Measurements from ENCODE around the gene POMT1.

POMT1 gene

DNA sequence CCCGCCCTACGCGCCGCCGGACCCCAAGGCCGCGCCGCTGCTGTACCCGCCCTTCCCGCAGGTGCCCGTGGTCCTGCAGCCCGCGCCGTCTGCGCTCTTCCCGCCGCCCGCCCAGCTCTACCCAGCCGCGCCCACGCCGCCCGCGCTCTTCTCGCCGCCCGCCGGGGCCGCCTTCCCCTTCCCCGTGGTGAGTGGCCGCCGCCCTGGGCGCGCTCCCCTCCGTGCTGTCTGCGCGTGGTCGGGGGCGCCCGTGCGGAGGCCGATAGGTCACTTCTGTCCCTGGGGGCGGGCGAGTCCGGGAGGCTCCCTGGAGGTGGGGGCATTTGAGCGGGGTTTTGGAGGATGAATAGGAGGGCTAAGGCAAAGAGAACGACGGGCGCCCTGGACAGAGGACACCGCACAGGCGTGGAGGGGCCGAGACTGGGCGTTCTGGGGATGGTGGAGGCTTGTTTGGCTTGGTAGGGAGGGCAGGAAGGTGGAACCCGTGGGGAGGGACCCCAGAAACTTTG, 52.2 kb downstream of the POMT1 start:
- no peak for TF ChIP-seq ZNF274 (IDR thresholded peaks at IDR 0.05; ENCODE audit: low read depth, low read length)
- H3K4me3 ChIP-seq (ENCODE audit: low read length): no peak overlapping the region

GRCh38 chr9:131555841-131556673, 53.3 kb downstream of the POMT1 start:
- TF ChIP-seq ZNF274 (IDR thresholded peaks at IDR 0.05; ENCODE audit: low read depth, low read length): no peak
- no peak overlapping the region for H3K4me3 ChIP-seq (ENCODE audit: low read length)

DNA sequence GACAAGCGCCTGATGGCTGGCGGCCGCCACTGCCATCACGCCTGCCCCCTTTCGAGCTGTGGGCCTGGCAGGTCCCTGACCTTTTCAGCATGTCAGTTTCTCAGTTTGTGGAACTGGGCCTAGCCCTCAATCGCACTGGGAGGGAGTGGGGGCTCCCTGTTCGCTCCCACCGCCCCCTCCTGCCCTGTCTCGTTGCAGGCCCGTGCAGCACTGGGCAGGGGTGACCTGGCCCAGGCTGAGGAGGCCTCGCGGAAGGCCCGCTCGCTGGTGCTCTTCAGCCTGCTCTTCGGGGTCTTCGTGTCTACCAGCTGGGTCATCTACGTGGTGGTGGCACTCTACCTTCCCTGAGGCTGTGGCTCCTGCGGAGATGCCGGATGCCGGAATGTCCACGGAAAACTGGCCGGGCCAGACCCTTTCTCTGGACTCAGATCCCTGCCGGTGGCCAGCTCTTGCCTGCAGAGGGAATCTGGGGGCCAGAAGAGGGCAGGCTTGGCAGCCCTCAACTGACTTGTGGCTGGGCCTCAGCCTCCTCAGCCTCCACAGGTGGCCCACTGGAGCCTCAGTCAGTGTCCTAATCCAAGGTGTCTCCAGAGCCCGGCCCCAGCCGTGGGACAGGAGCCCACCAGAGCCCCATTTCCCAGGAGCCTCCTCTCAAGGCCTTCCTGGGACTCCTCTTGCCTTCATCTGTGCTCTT, 55.3 kb downstream of the POMT1 start:
- H3K4me3 ChIP-seq (ENCODE audit: low read length): no peak overlapping the region
- TF ChIP-seq ZNF274 (IDR thresholded peaks at IDR 0.05; ENCODE audit: low read depth, low read length): no peak

DNA sequence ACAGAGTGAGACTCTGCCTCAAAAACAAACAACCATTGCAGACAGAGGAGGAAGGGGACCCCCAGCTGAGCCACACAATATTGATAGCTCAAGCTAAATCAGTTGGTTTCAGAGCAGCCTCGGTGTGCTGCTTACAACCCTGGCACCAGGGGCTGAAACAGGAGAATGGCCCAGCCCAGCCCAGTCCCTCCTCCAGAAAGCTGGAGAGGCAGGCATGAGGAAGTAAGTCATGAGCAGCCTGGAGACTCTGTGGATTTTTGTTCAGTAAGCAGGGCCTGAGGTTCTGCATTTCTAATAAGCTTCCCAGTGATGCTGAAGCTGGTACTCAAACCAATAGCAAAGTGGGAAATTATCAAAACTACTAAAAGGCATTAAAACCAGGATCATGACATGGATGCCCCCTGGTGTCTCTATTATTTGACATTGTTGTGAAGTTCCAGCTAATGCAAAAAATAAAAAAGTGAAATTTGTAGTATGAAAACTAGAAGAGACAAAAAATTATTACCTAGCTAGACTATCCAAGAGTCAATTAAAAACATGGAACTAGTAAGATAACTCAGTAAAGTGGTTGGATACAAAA, 56.8 kb downstream of the POMT1 start:
- no peak for TF ChIP-seq ZNF274 (IDR thresholded peaks at IDR 0.05; ENCODE audit: low read depth, low read length)
- no peak overlapping the region for H3K4me3 ChIP-seq (ENCODE audit: low read length)

DNA sequence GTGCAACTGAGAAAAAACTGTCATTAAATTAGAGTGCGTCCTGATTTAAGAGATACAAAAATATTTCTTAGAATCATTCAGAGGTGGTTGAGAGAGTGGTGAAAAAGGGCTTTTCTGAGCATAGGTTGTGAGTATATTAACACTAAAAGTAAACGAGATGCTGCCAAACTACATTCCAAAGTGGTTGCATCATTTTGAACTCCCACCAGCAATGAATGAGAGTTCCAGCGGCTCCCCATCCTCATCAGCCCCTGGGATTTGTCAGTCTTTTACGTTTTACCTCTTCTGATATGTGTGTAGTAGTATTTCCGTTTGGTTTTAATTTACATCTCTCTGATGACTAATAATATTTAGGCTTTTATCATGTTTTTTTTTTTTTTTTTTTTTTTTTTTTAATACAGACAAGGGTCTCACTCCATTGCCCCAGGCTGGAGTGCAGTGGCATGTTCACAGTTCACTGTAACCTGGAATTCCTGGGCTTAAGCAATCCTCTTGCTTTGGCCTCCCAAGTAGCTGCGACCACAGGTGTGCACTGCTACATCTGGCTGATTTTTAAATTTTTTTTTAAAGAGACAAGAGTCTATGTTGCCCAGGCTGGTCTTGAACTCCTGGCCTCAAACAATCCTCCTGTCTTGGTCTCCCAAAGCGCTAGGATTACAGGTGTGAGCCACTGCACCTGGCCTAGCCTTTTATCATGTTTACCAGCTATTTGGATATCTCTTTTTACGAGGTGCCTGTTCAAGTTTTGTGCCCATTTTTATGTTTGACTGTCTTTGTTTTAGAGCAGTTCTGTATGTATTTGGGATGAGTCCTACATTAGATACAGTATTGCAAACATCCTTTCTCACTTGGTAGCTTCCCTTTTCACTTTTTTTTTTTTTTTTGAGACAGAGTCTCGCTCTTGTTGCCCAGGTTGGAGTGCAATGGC, 59.6 kb downstream of the POMT1 start:
- no peak overlapping the region for H3K4me3 ChIP-seq (ENCODE audit: low read length)
- TF ChIP-seq ZNF274 (IDR thresholded peaks at IDR 0.05; ENCODE audit: low read depth, low read length): no peak

DNA sequence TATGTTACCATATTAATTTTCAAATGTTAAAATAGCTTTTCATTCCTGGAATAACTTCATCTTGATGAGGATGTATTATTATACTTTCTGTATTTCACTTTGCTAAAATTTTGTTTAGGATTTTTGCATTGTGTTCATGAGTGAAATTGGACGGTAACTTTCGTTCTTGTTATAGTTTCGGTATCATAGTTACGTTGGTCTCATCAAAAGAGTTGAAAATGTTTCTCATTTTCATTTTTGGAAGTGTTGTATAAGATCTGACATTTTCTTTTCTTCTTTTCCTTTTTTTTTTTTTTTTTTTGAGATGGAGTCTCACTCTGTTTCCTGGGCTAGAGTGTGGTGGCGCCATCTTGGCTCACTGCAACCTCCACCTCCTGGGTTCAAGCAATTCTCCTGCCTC, 62.7 kb downstream of the POMT1 start:
- TF ChIP-seq ZNF274 (IDR thresholded peaks at IDR 0.05; ENCODE audit: low read depth, low read length): no peak
- H3K4me3 ChIP-seq (ENCODE audit: low read length): no peak overlapping the region

DNA sequence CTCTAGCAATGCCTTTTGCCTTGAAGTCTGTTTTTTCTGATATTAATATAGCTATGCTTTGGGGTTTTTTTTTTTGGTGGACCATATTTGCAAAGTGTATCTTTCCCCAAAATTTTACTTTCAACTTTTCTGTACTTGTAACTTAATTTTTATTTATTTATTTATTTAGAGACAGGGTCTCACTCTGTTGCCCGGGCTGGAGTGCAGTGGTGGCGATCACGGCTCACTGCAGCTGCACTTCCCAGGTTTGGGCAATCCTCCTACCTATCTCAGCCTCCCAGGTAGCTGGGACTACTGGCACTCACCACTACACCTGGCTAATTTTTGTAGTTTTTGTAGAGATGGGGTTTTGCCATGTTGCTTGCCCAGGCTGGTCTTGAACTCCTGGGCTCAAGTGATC, 63.4 kb downstream of the POMT1 start:
- no peak for TF ChIP-seq ZNF274 (IDR thresholded peaks at IDR 0.05; ENCODE audit: low read depth, low read length)
- no peak overlapping the region for H3K4me3 ChIP-seq (ENCODE audit: low read length)

GRCh38 chr9:131567910-131568309, 65.2 kb downstream of the POMT1 start:
- no peak for TF ChIP-seq ZNF274 (IDR thresholded peaks at IDR 0.05; ENCODE audit: low read depth, low read length)
- no peak overlapping the region for H3K4me3 ChIP-seq (ENCODE audit: low read length)
